GM21423 (cell line): ENCODE results near the gene GNB4.

ENCODE experiments used
- ATAC-seq: cut with Tn5 transposase; IDR thresholded peaks from one replicate; pipeline ENCODE4 v1.9.1; 2021; ENCODE audit warnings: mild to moderate bottlenecking, moderate library complexity; ENCODE audit not compliant: unreplicated experiment

Gene GNB4

DNA sequence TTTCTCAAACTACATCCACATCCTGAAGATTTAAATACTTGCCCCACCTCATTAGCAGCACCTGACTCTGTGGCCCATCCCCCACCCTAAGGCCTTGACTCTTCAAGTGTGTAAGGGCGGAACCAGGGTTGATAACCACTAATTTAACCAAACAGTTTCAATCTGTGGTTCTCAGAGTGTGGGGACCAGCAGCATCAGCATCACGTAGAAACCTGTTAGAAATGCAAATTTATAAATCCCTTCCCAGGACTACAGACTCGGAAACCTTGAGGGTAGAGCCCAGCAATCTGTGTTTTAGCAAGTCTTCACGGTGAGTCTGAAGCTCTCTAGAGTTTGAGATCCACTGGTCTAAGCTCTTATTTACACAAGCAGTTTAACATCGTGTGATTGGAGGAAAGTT is 12.4 kb downstream of the GNB4 start:
- ATAC-seq: peak; percentile 90

- no peak for ATAC-seq
These were observed 14.8 kb downstream of the GNB4 start for GRCh38 chr3:179436517-179436916.

- ATAC-seq: no peak
These were observed 18.8 kb downstream of the GNB4 start for GRCh38 chr3:179432451-179432850.

- ATAC-seq: peak; percentile 71
These were observed 19.2 kb downstream of the GNB4 start for GRCh38 chr3:179432021-179432420.

DNA sequence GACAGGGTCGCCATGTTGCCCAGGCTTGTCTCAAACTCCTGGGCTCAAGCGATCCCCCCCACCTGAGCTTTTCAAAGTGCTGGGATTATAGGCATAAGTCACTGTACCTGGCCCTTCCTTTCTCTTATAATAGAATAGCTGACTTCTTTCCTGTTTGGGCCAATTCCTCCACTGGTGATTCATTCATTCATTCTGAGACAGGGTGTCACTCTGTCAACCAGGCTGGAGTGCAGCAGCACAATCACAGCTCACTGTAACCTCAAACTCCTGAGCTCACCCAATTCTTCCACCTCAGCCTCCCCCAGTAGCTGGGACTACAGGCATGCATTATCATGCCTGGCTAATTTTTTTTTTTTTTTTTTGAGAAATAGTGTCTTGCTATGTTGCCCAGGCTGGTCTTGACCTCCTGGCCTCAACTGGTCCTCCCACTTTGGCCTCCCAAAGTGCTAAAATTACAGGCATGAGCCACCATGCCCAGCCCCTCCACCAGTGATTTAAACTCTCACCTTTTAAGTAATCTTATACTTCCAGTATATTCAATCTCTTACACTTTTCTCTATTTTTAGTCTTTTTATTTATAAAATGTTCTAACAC is 20.9 kb downstream of the GNB4 start:
- no peak for ATAC-seq

DNA sequence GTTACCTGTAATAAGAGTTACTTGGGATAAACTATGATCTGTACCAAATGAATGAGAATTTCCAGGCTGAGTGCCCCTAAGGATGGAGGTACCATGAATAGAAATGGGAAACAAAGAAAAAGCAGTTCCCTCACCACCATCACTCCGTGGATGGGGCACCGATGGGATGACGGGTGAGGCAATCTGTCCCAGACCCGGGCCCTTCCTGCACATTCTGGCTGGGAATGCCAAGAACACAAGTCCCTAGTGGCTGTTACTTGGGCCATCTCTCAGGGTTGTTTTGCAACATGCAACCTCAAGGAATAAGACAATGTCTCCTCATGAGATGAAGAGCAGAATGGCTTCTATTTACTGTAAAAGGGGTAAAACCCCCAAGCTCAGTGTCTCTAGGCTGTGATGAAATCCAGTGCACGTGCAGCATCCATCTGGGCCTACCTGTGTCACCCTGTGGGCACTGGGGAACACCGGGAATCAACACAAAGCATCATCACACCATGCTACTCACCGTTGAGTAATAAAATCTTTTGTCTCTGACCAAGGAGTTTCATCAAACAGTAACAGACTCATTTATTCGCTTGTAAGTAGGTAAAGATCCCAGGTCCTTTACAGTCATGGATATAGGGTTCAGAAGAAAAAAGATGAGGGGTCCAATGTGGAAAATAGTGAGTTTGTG is 22.3 kb downstream of the GNB4 start:
- ATAC-seq: no peak

DNA sequence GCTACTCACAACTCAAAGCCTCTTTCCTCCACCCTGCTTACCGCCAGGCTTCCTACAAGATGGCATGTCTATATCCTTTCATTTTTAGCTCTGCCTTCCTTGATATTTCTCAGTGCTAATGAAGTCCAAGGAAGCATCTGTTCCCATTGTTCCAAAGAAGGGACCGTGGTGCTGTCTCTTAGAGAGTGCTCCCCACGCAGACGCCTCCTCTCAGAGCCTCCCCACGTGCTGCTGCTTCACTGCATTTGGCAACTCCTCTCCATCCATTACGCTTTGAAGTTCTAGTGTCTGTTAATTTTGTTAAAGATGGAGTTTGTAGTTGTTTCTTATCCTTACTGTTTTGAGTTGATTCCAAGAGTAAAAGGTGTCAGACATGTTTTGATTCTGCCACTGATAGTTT is 26.2 kb downstream of the GNB4 start:
- no peak for ATAC-seq

- no peak for ATAC-seq
These were observed 29.8 kb downstream of the GNB4 start for GRCh38 chr3:179421500-179421899.

GRCh38 chr3:179418610-179419009 is 32.7 kb downstream of the GNB4 start:
- ATAC-seq: no peak

DNA sequence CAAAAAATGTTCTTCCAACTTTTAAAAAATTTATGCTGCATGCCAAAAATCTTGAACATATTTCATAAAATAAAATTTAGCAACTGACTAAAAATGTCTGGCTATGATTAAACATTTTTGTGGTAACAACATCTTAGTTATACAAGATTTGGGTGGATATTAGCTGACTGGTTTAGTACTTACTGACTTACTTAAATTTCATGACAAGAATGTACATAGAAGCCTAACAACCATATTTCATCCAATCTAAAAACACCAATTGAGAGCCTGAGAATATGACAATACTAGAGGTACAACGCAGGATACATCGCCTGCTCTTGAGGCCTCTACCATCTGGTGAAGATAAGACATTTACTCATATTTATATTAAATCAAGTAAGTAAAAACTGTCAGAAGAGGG is 34.6 kb downstream of the GNB4 start:
- no peak for ATAC-seq

DNA sequence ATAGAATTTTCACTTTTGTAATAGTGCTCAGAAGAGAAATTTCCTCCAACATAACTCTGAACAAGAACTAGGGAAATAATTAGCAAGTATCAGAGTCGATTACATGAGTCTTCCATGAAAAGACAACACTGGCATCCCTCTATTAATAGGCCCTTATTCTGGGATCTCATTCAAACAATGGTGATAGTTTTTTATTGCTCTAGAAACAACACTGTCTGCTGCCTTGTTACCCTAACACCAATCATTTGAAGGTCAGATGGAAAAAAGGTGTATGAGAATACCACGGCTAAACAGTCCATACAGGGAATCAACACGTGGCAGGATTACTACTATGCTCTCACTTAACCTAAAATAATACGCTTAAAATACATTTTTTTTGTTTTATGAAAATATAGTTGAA is 35.9 kb downstream of the GNB4 start:
- ATAC-seq: no peak

DNA sequence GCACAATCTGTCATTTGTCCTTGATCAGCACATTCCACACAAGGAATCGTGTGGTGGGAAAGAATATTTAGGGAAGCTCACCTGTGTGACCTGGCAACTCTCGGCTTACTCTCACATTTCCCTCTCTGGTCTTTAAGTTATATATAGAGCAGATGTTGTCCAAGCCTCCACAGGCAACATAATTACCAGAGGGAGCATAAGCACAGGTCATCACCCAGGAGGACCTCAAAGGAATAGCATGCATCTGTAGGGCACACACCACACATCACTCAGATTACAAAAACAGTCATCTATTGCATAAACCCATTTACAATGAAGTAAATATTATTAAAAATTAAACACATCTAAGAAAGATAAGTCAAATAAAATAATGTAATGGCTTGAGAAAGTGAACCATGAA is 36.5 kb downstream of the GNB4 start:
- no peak for ATAC-seq

DNA sequence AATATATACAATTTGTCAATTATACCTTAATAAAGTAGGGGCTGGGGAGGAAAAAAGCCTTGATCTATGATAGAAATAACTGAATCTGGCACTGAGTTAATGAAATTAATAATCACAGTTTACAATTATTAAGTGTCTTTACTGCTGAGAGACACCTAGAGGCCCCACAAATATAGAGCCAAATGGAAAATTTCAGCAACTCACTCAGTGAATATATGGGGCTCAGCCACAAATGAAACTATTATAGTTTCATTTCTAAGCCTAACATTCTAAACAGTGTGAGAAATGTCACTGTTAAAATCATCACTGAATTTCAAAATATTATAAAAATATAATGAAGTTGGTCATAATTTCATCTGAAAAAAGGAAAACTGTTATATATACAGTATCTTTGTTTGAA is 40.3 kb downstream of the GNB4 start:
- ATAC-seq: no peak

GRCh38 chr3:179410331-179410730 is 40.9 kb downstream of the GNB4 start:
- no peak for ATAC-seq

DNA sequence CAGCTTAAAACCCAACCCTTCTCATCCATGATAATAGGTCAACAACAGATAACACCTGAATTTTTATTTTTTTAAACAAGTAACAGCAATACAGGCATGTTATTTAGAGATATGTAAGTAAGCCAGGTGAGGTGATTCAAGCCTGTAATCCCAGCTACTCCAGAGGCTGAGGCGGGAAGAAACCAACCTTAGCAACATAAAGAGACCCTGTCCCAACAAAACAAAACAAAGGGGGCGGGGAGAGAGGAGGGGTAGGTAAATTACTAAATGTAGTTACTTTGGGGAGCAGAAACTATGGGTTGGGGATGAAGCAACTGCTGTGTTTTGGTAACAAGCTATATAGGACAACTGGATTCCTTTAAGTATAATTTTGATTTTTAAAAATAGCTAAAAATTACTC is 47.0 kb downstream of the GNB4 start:
- ATAC-seq: no peak

DNA sequence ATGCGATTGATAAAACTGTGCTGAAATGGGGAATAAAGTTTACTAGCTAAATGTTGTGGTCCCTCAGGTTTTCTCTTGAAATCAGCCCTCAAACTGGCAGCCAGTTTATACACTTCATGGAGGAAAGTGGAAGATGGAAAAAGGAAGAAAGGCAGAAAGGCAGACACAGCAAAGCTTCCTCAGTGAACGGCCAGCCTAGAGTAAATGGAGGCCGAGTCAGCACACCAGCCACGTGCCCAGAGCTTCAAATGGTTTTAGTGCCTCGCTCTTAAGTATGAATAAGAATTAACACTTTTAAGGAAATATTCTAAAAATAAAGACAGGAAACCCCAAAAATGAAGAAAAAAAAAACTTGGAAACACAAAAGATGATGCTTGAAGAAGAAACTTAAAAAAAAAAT is 48.3 kb downstream of the GNB4 start:
- no peak for ATAC-seq

DNA sequence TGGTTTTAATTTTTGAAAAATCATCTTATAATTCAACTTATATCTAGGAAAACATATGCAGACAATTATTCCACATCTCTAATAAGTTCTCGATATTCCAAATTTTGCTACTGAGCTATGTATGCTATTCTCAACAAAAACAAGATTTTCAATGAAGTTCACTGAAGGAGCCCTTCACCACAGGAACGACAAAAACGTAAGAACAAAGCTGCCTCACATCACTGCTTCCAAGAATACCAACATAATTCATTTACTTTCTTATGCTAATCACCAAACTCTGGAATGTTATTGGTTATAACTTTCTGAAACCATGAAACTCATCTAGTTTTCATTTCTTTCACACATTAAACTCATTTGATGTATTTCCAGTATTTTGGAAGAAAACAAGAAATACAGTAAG is 49.7 kb downstream of the GNB4 start:
- ATAC-seq: no peak

DNA sequence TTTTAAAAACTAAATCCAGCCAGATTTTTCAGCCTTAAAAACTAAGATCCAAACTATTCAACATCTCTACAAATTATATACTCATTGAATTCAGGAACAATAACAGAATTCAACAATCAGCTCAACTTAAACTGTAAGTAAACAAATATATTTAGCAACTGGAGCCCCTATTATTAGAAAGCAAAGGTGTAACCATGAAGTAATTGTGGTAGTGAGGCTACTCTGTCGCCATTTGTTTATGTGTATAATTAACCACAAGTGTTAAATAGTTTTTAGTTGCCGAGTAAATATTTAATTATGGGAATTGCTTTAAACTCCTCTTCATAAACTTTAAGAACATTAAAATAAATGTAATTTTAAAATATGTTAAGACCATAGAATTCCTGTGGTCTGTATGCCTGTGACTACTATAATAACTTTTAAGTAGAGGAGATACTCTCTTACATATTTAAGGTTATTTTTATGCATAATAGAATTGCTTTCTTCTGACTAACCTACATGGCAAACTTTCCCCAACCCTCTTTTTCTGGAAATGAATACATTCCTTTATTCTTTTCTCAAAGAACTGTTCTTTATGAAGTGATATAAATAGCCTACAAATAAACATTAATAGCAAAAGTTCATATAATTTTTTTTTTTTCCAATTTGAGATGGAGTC is 52.6 kb downstream of the GNB4 start:
- ATAC-seq: no peak

DNA sequence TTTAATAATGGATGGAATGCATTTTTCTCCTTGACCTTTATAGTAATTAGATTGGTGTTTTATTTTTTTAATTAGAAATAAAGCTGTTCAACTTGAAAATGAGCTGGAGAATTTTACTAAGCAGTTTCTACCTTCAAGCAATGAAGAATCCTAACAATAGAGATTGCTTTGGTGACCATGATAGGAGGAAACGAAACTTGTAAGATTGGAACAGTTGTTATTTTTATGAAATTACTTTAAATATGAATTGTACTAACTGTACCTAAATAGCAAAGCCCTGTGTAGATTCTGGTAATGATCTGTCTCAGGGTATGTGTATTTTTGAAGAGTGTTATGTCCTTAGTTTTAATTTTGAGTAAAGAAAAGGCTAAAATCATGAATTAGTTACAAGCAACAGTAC is 59.4 kb downstream of the GNB4 start:
- no peak for ATAC-seq

DNA sequence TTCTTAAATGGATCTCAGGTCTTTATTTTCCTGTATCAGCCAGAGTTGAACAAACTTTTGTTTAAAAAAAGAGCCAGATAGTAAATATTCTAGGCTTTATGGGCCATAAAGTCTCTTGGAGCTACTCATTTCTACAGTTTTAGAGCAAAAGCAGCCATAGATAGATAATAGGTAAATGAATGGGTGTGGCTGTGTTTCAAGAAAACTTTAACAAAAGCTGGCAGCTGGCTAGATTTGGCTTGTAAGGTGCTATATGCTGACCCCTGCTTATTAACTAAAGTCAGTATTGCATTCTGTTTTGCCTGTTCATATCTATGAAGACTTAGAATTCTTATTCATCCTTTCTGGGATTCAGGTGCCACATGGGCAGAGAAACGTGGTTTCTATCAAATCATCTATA is 74.8 kb downstream of the GNB4 start:
- ATAC-seq: no peak

- no peak for ATAC-seq
These were observed 75.9 kb downstream of the GNB4 start for GRCh38 chr3:179375091-179375999.

GRCh38 chr3:179373938-179374337 is 77.3 kb downstream of the GNB4 start:
- no peak for ATAC-seq
